GM21390 (cell line): Measurements from ENCODE around the gene NPPA.
"Not testable (repeated sequence)": the region's sequence is repeated elsewhere in the genome, so short reads cannot be mapped to it uniquely, and the experiment has no call there.

Experiments
- ATAC-seq: cut with Tn5 transposase; IDR thresholded peaks from one replicate; pipeline ENCODE4 v1.9.1; 2021; ENCODE audit not compliant: unreplicated experiment

The NPPA gene

DNA sequence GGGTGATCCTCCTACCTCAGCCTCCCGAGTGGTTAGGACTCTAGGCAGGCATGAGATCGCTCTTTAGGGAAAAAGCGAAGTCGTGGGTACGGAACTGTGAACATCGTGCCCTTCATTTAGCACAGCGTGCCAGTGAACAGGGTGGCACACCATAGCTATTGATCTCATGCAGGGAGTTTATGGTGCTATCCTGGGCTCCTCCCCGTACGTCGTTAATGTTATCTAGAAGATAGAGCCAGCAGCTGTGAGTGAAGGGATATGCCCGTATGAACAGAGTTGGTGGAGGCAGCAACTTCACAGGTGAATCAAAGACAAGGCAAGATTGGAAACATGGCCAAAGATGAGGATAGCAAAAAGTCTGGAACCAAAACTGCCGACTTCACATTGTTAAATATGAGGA is 30.4 kb downstream of the NPPA start:
- ATAC-seq: no peak

DNA sequence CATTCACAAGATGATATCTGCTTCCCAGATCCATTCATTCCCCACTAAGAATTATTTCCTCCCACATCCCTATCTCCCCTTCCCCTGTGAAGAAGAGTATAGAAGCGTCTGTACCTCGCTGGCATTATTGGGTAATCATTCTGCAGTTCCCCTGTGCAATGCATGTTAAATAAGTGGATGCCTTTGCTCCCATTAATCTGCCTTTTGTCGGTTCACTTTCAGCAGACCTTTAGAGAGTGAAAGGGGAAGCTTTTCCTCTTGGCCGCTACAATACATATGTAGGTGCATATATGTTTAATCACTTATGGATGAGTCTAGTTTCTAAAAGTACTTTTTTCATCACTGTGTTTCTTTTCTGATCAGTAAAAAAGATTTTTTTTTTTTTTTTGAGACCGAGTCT is 34.6 kb downstream of the NPPA start:
- no peak for ATAC-seq

DNA sequence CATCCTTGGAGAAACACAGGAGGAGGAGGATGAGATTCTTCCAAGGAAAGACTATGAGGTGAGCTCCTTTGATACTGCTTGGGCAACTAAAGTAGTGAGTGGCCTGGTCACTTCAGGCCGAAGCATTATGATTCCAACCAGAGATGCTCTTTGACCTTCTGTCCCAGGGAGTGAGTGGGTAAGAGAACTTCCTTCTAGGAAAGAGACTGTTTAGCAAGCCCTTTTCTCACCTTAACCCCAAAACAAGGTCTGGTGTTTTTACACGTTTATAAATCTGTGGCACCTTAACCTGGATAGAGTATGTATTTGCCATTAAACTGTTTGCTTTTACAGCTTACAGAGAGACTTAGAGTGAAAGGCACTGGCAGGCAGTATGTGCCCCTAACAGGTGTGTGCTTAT is 40.5 kb downstream of the NPPA start:
- no peak for ATAC-seq

DNA sequence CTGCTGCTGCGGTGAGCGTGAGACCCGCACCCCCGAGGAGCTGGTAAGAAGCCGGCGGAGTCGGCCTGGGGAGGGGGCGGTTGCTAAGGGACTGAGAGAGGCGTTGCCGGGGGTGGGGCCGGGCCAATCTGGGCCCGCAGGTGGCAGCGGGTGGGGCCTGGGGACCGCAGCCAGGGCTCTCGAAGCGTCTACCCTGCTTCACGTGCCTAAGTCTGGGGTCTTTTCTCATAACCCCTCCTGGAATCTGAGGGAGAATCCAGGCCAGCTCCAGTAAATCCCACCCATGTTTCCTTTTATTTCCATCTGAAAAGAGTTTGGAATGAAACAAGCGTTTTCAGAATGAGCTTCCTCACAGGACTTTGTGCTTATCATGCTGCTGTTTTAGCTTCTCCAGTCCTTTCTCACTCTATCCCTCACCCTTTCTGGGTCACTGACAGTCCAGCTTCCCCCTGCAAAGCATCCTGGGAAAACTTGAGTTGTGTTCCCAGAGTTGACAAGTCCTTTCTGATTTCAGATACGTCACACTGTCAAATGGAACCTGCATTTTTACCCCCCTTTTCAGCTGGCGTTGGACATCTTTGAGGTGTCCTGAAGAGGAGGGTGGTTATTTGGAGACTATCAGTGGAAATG is 41.2 kb downstream of the NPPA start:
- ATAC-seq: peak; percentile 39

DNA sequence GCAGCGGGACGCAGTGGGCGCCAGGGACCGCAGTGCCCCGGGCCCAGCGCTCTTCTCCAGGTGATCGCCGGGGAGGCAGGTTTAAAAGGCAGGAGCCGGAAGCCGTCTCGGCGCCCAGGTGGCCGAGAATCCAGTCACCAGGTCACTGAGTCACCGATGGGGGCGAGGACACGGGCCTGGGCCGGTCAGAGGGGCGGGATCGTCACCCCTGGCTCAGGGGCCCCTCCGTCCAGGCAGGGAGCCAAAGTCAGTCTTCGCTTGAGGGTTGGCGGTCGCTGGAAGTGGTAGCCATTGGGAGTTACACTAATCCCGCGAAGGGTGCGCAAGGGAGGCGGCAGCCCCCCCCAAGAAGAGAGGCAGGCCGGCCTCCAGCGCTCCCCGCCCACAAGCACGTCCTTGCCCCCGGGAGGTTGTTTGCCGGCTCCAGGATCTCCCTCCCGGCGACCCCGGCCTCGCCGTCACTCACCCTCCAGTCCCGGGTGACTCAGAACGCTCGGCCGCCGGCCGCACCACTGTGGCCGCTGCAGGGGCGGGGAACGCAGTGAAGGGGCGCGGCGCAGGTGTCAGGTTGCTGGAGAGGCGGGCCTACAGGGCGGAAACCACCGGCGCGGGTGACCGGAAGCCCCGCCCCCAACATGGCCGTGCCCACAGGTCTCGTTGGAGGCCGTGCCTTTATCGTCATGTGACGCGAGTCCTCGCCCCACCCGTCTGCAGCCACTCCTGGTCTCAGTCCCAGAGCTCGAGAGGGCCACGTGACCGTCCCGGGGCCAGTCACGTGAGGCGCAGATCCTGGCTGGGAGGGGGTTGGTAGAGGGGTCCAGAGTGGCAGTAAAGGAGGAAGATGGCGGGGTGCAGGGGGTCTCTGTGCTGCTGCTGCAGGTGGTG is 41.9 kb downstream of the NPPA start, which contains the start of the genes CLCN6 and MTHFR:
TSS of gene CLCN6 (plus strand) at position 770 of the 885 bp plus-strand sequence. CDS start at position 842, 72 bp downstream.
TSS of gene MTHFR (minus strand) at position 543 of the 885 bp plus-strand sequence. CDS start 2,848 bp downstream, outside the sequence.
- peak; percentile 78 for ATAC-seq

DNA sequence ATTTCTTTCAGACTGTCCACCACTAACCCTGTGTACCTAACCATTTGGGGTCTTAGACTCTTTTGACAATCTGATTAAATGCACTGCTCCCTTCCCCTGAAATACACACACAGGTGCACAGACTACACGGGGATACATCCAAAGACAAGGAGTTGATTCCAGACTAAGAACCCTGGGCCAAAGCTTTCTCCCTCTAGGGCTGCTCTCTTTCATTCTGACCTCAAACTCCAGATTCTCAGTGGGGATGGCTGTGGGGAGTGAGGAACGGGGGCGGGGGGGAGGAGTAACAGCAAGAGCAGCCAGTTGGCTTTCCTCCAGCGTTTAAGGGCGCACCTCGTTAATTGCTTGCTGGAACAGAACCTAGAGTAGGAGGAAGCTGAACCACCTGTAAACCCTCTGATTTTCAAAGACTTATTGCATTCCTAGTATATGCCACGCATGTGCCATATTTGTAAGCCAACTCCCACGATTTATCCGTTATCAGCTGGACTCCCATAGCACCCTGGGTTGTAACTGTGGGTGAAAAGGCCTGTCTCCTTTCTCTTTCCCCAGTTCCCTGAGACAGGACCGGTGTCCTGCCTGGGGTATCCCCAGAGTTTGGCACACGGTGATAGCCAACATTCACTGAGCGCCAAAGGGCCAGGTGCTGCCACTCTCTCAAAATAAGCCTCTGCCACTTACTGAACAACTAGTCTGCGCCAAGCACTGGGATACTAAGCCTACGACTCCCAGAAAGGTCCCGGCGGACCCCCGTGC is 42.7 kb downstream of the NPPA start:
- no peak for ATAC-seq

DNA sequence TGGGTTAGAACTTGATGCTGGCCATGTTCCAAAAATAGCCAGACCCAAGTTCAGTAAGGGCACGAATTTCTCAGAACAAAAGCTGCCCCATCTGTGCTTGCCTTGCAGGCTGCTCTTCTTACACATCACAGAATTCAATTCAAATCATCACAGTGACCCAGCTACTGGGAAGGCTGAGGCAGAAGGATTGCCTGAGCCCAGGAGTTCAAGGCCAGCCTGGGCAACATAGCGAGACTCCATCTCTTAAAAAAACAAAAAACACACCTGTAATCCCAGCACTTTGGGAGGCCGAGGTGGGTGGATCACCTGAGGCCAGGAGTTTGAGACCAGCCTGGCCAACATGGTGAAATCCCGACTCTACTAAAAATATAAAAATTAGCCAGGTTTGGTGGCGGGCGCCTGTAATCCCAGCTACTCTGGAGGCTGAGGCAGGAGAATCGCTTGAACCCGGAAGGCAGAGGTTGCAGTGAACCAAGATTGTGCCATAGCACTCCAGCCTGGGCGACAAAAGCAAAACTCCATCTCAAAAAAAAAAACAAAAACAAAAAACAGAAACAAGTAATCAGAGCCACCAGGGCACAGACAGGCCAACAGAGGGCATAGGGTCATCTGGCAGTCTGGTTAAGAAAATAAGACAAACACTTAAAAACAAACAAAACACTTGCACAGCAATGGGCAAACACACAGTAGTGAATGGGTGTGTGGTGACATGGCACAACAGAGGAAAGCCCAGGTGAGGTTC is 43.5 kb downstream of the NPPA start:
- ATAC-seq: not testable (repeated sequence)

DNA sequence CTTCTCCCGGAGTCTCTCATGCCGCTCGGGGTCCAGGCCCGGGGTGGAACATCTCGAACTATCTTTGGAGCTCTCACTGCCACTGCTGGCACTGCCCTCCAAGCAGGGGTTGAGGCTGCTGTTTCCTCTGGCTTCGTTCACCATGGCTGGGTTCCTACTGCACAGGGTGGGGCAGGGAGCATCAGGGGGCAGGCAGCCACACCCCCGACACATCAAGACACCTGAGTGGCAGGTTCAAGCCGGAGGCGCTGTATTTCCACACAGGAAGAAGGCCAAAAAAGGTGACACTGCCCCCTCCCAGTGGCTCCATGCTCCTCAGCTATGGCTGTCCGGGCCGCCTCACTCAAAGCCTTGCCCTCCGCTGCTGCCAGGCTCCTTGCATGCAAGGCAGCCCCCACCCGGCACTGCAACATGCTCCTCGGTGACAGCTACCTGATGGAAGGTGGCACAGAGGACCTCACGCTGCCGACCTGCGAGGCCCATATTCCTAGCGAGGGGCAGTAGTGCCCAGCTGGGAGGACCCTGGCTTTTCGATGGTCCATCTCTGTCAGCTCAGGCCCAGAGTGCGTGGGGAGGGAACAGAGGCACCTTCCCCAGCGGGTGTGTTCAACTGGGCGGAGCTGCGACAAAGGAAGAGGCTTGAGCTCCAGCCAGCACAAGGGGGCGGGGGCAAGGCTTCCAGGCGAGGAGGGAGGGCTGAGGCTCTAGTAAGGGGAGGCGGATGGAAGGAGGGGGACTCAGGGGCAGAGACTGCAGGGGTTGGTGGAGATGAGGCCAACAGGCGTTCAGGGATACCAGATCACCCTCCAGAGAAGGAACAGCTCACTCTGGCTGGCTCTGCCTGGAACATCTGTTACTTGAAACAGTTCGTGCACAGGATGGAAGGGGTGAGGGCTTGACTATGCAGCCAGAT is 44.4 kb downstream of the NPPA start:
- ATAC-seq: peak; percentile 29

DNA sequence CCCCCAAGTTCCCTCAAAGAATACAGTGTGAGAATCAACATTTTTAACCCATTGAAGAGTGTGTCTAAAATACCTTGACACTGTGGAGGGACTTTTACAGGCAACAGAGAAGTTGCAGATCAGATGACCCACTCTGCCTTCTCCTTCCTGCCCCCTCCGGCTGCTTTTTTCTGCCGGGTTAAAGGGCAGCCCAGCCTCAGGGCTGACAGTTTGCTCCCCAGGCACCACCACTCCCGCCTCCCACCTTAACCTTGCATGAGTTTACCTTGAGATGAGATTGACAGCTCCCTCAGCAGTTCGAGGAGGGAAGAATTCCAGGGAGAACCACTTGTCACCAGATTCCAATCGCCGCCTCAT is 45.0 kb downstream of the NPPA start:
- no peak for ATAC-seq

DNA sequence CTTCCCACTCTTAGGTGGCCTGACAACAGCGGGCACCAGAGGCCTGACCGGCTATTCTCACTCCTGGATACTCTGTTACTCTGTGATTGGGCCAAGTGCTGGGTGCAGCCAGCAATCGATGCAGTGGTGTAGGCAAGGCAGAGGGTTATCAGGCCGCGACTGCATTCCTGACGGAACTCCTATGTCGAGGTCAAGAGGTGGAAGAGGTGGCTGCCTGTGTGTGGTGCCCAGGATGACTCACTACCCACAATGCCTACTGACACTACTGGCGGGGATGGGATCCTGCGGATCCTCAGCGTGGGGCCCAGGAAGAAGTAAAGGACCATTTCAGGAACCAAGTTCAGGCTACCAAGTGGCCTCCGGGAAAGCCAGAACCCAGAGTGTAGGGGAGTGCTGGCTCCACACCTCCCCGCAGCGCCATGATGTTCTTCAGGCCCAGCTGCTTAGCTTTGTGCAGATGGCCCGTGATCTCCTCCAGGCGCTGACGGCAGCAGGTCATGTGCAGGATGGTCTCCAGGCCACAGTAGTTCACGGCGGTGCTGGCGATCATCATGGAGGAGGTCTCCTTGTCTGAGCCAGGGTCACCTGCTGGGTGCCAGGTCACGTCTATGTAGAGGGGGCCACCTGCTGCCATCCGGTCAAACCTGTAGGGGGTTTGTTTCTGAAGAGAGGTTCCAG is 46.7 kb downstream of the NPPA start:
- ATAC-seq: no peak

DNA sequence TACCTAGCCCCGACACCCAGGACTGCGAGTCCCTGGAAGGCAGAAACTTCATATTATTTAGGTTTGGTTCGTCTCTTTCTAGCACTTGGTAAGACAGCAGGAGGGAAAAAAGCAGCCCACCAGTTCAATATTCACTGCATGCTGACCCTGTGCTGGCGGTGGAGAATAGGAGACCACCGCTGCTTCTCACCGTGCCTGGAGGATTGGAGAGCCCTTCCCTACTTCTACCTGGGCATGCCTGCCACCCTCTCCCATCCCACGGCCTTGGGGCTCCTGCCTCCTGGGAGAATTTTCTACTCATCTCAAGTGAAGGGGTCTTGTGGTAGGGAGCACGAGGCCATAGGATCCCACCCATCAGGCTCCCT is 47.2 kb downstream of the NPPA start:
- ATAC-seq: no peak

DNA sequence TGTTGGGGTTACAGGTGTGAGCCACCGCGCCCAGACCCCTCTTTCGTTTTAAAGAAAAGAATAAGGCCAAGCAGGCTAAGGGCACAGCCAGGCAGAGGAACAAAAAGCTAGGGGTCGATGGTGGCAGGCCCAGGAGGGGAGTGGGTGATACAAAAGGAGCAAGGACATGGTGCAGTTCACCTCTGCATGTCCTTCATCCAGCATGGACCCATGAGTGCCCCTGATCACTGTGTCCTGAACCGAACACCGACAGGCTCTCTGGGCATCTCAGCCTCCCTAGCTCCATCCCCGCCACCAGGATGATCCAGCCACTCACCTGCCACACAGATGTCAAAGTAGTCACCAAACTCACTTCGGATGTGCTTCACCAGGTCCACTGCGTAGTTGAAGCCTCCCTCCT is 47.7 kb downstream of the NPPA start:
- no peak for ATAC-seq

DNA sequence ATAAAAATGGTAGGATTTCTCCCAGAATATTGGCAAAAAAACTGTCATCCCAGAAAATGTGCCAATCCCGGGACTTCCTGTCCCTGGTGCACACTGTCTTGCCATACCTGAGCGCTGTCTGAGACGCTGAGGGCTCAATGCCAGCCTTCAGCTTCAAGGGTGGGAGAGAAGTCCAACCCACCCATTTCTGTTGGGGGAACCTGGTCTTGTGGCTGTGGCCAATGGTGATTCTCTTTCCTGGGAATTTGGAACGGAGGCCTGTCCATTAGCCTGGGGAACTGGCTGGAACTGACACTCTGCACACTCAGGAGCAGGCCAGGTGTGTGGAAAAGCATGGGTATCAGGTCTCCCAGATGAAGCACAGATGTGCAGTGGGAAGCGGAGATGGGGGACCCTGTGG is 48.5 kb downstream of the NPPA start:
- no peak for ATAC-seq

DNA sequence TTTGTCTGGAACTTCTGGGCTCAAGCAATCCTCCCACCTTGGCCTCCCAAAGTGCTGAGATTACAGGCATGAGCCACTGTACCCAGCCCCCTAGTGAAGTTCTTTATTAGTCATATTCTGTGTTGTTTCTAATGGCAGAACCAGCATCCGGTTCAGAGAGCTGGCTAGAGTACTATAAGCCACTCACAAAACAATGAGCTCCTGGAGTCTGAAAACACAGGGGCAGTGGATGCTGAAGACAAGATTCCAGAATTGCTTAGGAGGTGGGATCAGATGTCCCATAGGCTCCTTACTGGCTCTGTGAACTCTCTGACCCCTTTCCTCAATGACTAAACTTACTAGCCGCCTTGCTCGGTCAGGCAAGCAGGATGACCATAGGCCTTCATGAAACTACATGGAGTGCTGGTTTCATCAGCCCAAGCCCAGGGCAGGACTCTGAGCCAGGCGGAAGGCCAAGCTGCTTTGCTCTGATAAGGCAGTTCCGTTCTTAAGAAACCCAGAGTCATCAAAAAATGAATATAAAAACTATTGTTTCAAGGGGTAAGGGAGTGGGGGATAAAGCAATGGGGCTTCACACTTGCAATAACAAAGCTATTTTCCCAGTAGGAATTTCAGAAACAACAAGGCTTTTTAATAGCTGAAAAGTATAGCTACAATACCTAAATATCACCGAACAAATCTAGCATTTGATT is 49.9 kb downstream of the NPPA start:
- ATAC-seq: no peak

DNA sequence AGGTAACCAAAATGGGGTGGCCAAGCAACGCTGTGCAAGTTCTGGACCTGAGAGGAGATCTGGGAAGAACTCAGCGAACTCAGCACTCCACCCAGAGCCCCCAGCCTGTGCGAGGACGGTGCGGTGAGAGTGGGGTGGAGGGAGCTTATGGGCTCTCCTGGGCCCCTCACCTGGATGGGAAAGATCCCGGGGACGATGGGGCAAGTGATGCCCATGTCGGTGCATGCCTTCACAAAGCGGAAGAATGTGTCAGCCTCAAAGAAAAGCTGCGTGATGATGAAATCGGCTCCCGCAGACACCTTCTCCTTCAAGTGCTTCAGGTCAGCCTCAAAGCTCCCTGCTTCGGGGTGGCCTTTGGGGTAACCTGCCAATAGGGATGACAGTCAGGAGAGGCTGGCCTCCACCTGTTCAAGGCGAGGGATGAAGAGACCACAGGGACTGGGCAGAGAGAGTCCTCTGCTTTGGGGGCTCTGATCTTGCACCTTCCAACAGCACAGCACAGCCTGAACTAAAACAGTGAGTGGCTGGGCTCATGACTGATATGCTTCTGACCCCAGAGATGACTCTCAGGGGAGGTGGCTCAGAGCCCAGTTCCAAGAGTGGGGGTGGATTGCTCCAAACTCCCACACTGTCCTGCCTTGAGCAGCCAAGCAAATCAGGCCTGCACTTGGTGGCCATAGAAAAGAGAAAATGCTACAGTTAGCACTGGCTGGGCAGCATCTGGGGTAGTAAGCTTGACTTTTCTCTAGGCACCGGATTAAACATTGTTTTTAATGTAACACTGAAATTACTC is 51.4 kb downstream of the NPPA start:
- ATAC-seq: no peak
